ENCODE results near the gene STIMATE. TPM values are rescaled to one million over a fixed set of nuclear protein-coding genes. Genes with fewer than 3 reads are reported as not detected.

The STIMATE gene
- total RNA-seq, 4 donors from 2014 or later: 12.7 to 20.7 (median 16.1) TPM

GRCh38 chr3:52879090-52879489 lies 18.3 kb downstream of the STIMATE start:
- 75 to 77% methylated on average over 4 of the region's 4 CpGs for WGBS, 2 donors
- no peak for TF ChIP-seq CTCF (IDR thresholded peaks at IDR 0.05)
- TF ChIP-seq POLR2A (IDR thresholded peaks at IDR 0.05): no peak
- H3K4me3 ChIP-seq (ENCODE audit: low read depth, poor library complexity, severe bottlenecking): no peak overlapping the region
- no peak for DNase-seq (ENCODE audit: low spot score in 2 of 2)
- intact Hi-C loops (cut with DNase I; ENCODE audit: low total_unique reads): no loop called here

DNA sequence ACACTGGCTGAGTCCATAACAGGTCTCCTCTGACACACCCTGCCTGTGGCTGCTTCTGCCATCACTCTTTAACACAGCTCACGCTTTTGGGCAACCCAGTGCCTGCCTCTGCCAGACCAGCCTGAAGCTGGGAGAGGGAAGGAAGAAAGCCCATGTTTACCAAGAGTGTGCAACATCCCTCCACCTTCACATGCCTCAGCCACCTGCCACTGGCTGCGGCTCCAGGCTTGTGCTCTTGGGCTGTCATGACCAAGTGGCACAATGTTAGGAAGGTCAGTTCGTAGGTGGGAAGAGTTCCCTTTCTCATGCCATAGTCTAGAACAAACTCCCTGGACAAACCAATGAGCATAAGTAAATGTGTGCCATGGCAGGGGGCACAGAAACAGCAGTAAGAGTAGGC lies 20.3 kb downstream of the STIMATE start:
- WGBS, 2 donors: 90 to 91% methylated on average over 3 of the region's 3 CpGs
- TF ChIP-seq POLR2A (IDR thresholded peaks at IDR 0.05) (no peak), CTCF (IDR thresholded peaks at IDR 0.05) (no peak)
- DNase-seq (ENCODE audit: low spot score in 2 of 2): no peak
- intact Hi-C loops (cut with DNase I; ENCODE audit: low total_unique reads): no loop called here
- no peak overlapping the region for H3K4me3 ChIP-seq (ENCODE audit: low read depth, poor library complexity, severe bottlenecking)

- TF ChIP-seq POLR2A (IDR thresholded peaks at IDR 0.05): no peak
- TF ChIP-seq CTCF (IDR thresholded peaks at IDR 0.05): no peak
- no peak overlapping the region for H3K4me3 ChIP-seq (ENCODE audit: low read depth, poor library complexity, severe bottlenecking)
- DNase-seq (ENCODE audit: low spot score in 2 of 2): no peak
- 87 to 91% methylated on average over 9 of the region's 9 CpGs for WGBS, 2 donors
- intact Hi-C loops (cut with DNase I; ENCODE audit: low total_unique reads): no loop called here
These were observed 22.3 kb downstream of the STIMATE start for GRCh38 chr3:52874864-52875587.

- WGBS, 2 donors: 64 to 71% methylated on average over 5 of the region's 5 CpGs
- intact Hi-C loops (cut with DNase I; ENCODE audit: low total_unique reads): no loop called here
- no peak overlapping the region for H3K4me3 ChIP-seq (ENCODE audit: low read depth, poor library complexity, severe bottlenecking)
- DNase-seq (ENCODE audit: low spot score in 2 of 2): no peak
- no peak for TF ChIP-seq POLR2A (IDR thresholded peaks at IDR 0.05)
- no peak for TF ChIP-seq CTCF (IDR thresholded peaks at IDR 0.05)
These were observed 23.1 kb downstream of the STIMATE start for GRCh38 chr3:52874160-52874701.

DNA sequence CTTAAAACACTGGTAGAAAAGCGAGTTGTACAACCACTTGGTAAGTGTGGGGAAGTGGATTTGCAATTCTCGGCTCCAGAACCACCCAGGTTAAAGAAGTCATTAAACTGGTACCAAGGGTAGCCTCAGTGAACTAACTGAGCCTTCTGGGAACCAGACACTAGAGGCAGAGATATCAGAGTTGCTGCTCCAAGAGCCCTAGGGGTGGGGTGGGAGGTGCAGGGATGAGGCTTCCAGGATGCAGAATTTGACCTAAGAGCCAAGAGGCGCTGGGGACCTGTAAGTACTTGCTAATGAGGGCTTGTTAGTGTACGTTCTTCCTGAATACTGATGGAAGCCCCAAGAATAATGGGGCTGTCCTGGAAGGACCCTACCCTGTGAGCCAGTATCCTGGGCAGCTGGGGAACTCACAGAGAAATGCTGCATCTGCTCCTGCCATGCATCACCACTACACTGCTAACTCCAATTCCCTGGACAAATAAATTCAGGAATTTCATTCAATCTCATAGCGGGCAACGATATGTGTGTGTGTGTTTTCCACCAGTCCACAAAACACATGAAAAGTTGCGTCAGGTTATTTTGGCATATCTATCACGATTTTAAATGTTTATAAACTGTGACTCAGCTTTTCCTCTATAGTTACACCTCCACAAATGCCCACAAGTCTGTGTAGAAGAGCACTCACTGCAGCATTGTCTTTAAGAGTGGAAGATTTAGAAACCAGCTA lies 23.8 kb downstream of the STIMATE start:
- no peak overlapping the region for H3K4me3 ChIP-seq (ENCODE audit: low read depth, poor library complexity, severe bottlenecking)
- WGBS, 2 donors: 58 to 66% methylated on average over 8 of the region's 8 CpGs
- DNase-seq (ENCODE audit: low spot score in 2 of 2): no peak
- no peak for TF ChIP-seq CTCF (IDR thresholded peaks at IDR 0.05)
- no peak for TF ChIP-seq POLR2A (IDR thresholded peaks at IDR 0.05)
- intact Hi-C loops (cut with DNase I; ENCODE audit: low total_unique reads): no loop called here

Data from lower leg skin (tissue), 4 donors.